HG03095 (cell line): ENCODE data around the gene KXD1.
"Not testable (repeated sequence)": the region's sequence is repeated elsewhere in the genome, so short reads cannot be mapped to it uniquely, and the experiment has no call there.

ENCODE experiments used
- ATAC-seq: cut with Tn5 transposase; IDR thresholded peaks from one replicate; pipeline ENCODE4 v1.9.1; 2021; ENCODE audit warnings: moderate library complexity; ENCODE audit not compliant: unreplicated experiment

Gene KXD1

GRCh38 chr19:18533058-18533457 is 24.6 kb upstream of the KXD1 start:
- ATAC-seq, result no peak

- ATAC-seq, result no peak
These were observed 21.2 kb upstream of the KXD1 start for GRCh38 chr19:18536475-18536874.

GRCh38 chr19:18537431-18537830 is 20.2 kb upstream of the KXD1 start:
- ATAC-seq, result no peak

GRCh38 chr19:18538115-18538514 is 19.6 kb upstream of the KXD1 start:
- no peak for ATAC-seq

- no peak for ATAC-seq
These were observed 18.3 kb upstream of the KXD1 start for GRCh38 chr19:18539372-18539771.

- ATAC-seq, result not testable (repeated sequence)
These were observed 17.5 kb upstream of the KXD1 start for GRCh38 chr19:18540200-18540599.

- no peak for ATAC-seq
These were observed 16.2 kb upstream of the KXD1 start for GRCh38 chr19:18541258-18541991.

- no peak for ATAC-seq
These were observed 15.4 kb upstream of the KXD1 start for GRCh38 chr19:18541992-18542940.

GRCh38 chr19:18542941-18543813 is 14.5 kb upstream of the KXD1 start, which contains the start of gene FKBP8:
FKBP8 (minus strand) TSS chr19:18543573; CDS start chr19:18541970, 1,603 bp downstream.
- peak; percentile 77 for ATAC-seq

- peak; percentile 76 for ATAC-seq
These were observed 13.7 kb upstream of the KXD1 start for GRCh38 chr19:18543814-18544475.

- ATAC-seq, result no peak
These were observed 6.0 kb upstream of the KXD1 start for GRCh38 chr19:18551631-18552030.

GRCh38 chr19:18558202-18558555 is 509 bp downstream of the KXD1 start:
- no peak for ATAC-seq

GRCh38 chr19:18558604-18559003 is 934 bp downstream of the KXD1 start:
- ATAC-seq, result no peak

GRCh38 chr19:18559685-18560084 is 2.0 kb downstream of the KXD1 start:
- no peak for ATAC-seq

- ATAC-seq, result no peak
These were observed 4.4 kb downstream of the KXD1 start for GRCh38 chr19:18562086-18562485.

- ATAC-seq, result no peak
These were observed 9.3 kb downstream of the KXD1 start for GRCh38 chr19:18566953-18567352.

GRCh38 chr19:18568367-18568766 is 10.7 kb downstream of the KXD1 start:
- ATAC-seq, result no peak

- ATAC-seq, result peak; percentile 85
These were observed 14.1 kb downstream of the KXD1 start, which contains the start of gene UBA52 for GRCh38 chr19:18571564-18572344. UBA52 (plus strand) TSS chr19:18571857; CDS start chr19:18573301, 1,444 bp downstream.

GRCh38 chr19:18574691-18575291 is 17.1 kb downstream of the KXD1 start:
- no peak for ATAC-seq
